HG03159 (cell line): ENCODE results near the gene EEPD1.

Experiments used
- ATAC-seq: cut with Tn5 transposase; IDR thresholded peaks from one replicate; pipeline ENCODE4 v1.9.1; 2021; ENCODE audit warnings: mild to moderate bottlenecking, moderate library complexity; ENCODE audit not compliant: unreplicated experiment

Gene EEPD1

DNA sequence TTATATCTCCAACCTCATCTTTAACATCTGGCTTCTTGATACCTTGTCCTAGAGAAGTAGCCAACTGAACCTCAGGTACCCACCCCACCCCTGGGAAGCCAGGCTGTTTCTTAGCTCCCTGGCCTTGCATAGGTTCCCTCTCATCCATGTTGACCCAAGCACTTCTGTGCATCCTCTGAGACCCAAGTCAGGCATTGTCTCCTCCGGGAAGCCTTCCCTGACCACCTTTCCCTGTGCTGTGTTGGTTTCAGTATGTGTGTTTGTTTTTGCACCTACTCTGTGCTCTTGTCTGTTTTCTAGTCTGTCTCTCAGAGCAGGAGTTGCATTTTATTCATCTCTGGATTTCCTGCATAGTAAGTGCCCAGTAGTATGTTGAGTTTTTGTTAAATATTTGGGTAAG is 143.2 kb downstream of the EEPD1 start:
- ATAC-seq: no peak

DNA sequence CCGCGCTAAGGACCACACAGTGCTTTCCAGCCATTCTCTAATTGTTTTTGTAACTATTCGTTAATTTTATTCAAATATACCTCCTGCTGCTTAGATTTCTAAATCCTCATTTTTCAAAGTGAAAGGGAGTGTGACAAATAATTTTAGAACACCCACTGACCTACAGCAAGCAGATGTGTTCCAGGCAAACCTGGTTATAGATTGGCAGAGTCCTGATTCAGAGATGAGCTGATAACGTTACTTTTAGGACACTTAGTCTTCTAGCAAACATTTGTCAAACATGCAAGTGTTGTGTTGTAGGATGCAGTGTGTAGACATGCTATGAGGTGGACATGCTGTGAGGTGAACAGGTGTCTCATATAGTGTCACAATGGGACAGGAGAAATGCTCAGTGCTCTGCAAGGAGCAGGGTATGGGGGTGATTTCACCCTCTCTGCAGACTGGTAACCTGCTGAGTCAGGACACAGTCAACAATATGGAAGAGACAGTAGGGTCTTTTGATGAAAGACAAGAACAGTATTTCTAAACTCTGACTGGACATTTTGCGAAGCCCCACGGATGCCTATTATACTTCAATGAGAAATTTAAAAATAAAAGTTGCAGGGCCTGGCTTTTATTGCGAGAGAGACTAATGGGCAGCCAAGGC is 144.4 kb downstream of the EEPD1 start:
- ATAC-seq: no peak

DNA sequence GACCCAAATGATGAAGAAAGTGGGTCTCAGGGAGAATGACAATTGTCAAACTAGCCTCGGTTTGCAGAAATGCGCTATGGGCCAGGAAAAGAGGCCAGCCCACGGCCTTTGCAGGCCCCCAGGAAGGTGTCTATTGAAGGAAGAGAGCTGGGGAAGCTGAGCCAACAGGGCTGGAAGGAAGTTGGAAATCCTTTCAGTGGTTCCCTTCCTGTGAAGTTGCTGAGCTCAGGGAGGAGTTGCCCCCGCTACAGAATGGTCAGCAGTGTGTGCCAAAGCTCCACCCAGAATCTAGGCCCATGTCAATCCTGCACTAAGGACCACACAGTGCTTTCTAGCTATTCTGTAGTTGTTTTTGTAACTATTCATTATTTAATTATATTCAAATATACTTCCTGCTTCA is 145.1 kb downstream of the EEPD1 start:
- ATAC-seq: no peak

DNA sequence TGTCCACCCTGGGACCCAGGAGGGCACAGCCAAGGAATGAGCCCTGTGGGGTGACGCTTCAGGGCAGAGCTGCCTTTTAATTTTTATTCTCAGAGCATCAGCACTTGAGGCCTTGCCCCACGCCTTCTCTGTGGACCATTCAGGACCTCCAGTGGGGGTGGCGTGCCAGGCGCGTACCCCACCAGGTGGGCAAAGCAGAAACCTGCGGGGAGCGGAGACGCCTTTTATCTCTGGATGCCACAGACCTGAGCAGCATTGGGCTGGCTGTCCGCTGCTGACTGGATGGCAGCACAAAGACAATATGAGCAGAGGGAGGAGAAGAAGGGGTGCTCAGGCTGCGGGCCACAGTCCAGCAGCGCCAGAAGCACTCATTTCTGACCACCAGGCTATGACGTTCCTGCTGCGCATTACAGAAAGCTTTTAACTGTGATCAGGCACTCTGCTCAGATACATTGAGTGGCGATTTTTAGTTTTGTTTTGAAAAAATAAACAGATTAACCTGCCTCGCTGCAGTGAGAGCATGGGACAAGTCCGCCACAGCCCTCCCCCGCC is 146.2 kb downstream of the EEPD1 start:
- no peak for ATAC-seq

DNA sequence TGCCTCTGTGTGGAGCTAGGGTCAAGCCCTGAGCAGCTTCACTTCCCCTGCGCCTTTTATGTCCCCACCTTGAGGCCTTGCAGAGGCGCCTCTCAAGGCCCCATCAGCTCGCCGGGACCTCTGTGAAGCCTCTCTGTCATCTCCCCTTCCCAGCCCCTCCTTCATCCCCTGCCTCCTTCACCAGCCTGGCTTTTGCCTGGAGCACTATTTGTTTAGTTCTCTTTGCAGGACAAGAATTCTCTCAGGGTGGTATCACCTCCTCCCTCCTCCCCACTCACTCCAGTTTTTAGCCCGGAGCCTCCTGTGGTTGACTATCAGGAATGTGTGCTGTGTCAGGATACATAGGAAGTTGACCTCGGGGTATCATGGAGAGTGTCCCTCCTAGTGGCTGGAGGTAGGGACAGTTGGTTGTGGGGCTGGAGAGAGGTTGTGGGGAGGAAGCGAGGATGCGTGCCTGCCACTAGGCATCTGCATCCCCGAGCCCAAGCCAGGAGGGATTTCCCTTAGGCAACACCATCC is 146.8 kb downstream of the EEPD1 start:
- no peak for ATAC-seq

DNA sequence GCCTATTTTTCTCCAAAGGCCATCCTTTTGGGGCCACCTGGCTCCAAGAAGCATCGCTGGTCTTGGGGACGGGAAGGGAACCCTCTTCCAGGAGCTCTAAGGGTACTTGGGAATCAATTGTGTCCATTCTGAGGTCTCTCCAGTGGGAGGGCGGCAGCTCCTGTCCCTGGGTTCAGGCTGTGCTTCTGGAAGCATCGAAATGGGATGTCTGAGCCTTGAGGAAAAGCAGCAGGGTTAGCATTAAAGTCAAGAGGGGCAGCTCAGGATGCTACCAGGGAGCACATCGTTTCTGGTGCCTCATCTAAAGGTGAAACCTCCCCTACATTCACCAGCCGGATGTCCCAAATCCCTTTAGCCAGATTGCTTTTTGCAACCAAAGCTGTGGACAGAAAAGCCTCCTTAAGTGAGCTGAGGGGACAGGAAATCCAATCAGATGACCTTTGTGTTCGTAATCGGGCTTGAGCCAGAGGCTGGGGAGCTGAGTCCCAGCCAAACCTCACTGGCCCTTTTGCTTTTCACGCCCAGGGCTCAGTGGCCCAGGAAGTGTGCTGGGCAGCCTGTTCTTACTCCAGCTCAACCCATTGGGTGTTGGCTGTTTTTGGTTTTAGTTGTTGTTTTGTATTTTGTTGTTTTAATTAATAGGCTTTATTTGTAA is 147.8 kb downstream of the EEPD1 start:
- no peak for ATAC-seq

DNA sequence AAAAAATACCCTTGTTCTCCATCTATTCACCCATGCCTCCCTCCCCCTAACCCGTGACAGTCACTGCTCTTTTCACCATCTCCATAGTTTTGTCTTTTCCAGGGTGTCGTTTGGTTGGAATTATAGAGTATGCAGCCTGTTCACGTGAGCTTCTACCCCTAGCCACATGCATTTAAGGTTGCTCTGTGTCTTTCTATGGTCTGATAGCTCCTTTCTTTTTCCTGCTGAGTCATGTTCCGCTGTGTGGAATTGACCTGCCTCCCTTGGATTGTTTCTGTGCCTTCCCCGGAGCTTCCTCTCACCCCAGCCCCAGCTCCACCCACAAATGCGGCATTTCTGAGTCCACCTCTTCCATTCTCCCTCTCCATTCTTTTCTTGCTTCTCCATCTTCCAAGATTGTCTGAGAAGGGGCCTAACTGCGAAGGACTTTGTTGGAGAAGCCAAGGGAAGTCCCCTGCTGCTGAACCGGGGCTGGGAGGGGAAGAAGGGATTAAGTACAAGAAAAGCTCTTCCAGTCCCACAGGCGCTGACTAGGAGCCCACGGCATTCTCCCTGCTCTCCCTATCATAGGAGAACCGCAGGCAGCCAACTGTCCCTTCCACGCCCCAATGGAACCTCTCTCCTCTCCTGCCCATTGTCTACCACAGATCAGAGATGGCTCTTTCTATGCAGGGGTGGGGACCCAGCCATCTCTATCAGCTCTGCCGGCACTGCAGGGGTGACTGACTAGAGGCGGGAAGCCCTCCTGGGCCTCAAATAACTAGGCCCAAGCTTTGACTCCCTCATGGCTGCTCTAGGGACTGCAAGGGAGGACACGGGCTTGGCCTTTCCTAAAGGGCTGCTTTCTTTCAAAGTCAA is 149.1 kb downstream of the EEPD1 start:
- ATAC-seq: no peak

DNA sequence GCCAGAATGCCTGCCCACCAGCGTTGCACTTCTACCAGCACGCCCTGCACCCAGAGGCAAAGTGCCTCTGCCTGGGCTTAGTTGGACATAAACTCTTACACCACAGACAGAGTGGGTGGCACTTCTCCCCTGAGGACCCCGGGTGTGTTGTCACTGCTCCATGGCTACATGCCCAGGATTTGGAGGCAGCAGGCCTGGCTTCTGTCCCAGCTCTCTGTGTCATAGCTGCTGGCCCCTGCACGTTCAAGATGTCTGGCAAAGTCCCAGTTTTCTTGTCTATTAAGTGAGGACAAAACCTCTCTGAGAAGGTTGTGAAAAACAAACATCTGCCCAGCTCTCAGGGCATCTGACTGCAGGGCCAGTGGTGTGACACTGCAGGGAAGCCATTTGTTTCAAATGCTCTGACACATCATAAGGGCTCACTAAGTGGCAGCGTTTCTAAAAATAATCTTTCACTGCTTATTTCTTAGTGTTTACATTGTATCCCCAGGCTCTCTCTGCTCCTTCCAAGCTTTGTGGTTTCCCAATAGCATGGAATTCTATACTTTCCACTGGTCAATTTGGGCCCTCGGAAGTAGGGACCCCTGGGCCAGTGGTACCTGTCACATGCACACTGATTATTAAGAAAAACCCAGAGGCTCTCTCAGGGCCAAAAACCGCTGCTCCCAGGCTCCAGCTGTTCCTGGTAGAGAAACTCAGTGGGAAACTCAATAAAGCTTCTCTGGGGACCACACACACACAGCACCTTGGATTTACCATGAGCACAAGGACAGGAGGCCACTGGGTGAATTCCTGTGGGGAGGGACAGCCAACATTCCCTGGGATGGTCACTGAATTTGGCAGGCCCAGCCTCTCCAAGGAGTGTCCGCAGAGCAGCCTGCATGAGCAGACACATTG is 150.4 kb downstream of the EEPD1 start:
- no peak for ATAC-seq

DNA sequence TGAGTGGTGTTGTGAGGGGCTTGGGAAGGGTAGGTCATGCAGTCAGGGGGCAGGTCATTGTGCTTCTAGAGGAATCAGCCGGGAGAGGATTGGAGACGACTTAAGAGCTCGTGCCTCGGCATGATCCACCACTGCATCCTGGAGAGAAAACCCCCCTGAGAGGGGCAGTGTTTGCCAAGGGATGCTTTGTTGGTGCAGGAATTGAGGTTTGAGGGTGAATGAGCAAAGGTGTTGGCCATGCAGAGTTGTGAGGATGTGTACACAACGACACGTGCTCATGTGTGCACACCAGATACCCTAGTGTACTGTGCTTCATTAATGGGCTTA is 151.0 kb downstream of the EEPD1 start:
- no peak for ATAC-seq

DNA sequence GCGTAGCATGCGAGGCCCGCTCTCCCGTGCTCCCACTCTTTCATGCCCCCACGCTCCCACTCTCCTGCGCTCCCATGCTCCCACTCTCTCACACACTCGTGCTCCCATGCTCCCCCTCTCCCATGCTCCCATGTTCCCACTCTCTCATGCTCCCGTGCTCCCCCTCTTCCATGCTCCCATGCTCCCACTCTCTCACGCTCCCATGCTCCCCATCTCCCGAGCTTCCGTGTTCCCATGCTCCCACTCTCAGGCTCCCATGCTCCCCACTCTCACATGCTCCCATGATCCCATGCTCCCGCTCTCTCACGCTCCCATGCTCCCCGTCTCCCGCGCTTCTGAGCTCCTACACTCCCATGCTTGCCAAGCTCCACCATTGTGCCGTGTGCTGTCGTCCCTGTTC is 152.2 kb downstream of the EEPD1 start:
- ATAC-seq: no peak

DNA sequence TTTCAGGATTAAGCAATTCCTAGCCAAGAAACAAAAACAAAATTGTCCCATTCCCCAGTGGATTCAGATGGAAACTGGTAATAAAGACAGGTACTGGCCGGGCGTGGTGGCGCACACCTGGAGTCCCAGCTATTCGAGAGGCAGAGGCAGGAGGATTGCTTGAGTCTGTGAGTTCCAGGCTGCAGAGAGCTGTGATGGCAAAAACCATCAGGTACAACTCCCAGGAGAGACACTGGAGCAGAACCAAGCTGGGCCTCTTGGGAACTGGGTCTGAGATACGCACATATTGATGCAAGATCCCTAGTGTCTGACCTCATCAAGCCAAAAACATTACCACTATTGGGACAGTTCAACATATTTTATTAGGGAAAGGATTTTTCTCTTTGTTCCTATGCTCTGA is 152.6 kb downstream of the EEPD1 start:
- ATAC-seq: no peak

DNA sequence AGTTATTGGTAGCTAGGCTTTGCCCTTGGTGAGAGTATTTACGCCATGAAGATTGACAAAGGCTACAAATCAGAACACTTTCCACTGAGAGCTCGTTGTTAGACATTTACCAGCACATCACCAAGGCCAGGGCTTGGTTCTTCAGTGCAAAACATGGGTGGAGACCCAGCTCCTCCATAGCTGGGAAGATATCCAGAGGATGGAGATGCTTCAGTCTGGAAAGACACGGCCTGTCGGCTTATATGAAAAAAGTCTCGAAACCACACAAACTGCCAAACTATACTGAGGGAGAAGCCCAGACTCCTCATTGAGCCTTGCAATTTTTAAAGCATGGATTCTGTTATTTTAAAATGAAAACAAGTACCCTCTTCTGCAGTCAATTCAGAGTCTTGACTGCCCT is 153.2 kb downstream of the EEPD1 start:
- no peak for ATAC-seq

DNA sequence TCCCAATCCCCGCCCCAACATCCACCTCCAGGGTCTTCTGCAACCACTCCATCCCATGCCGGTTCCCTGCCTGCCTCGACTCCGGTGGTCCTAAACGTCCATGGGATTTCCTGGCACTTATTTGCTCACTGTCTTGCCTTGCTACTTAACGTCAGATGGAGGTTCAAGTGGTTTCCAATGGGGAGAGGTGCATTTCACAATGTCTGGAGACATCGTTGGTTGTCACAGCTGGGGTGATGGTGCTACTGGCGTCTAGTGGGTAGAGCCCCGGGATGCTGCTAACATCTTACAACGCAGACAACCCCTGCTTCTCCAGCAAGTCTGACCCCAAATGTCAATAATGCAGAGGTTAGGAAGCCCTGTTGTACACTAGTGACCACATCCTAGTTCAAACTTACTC is 153.7 kb downstream of the EEPD1 start:
- ATAC-seq: no peak

DNA sequence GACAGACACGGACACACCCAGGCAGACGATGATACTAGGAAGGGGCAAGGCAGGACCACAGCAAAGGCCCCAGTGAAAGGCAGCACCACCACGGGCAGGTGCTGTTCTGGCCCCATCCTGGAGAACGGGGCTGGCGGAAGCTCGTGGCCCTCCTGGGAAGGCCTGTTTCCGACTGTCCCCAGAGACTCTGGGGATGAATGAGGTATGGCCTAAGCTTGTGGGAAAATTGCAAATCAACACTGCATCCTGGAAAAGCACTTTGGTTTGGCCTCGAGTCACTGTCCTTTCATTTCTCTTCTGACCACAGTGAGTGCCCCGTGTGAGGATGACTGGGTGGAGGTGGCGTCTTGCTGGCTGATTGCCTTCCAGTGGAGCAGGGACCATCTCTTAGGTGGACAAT is 155.0 kb downstream of the EEPD1 start:
- no peak for ATAC-seq

DNA sequence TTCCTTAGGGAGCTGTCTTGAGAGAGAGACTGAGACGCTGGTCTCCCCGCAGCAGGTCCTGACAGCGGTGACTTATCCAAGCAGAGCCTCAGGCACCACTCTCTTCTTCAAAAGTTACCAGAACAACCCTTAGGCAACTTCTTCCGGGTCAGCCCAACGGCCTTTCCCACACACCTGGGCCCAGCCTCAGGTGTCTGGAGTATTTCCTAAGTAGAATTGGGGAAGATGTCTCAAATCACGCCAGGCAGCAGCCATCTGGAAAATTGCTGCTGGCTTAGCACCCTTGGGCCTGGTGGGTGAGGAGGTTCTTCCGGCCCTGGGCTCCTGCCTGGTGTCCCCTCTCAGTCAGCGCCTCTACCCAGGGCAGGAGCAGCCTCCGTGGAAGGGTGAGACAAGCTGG is 156.2 kb downstream of the EEPD1 start:
- ATAC-seq: no peak

DNA sequence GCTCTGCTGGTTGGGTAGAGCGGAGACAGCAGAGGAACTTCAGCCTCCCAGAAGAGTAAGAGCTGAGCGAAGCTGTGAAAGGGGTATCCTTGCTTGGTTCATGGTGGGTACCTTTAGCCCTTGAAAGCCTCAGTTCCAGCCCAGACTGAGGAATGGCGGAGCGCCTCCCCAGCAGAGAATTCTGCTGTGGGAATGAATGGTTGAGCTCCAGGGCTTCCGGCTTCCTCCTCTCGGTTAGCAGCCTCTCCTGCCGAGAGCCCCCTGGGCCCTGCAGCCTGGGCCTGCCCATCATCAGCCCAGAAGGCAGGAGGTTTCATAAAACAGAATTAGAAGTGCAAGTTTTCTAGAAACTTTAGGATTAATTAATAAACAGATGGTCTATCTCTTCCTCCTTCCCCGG is 156.7 kb downstream of the EEPD1 start:
- no peak for ATAC-seq

DNA sequence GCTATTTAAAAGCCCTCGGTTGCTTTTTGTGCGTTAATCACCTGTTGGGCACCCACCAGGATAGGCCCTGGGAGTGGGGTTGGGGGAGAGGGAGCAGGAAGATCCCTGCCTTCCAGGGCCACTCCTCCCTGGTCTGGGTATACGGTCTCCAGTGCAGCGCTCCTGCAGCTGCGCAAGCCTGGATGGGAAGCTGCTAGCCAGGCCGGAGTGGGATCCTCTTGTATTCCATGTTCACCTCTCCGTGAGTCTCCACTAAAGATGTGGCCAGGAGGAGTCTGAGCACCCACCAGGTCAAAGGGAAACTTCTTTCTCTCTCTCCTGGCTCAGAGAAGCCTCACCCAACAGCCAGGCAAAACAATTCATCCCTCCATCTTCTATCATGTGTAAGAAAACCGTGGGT is 157.8 kb downstream of the EEPD1 start:
- ATAC-seq: no peak

DNA sequence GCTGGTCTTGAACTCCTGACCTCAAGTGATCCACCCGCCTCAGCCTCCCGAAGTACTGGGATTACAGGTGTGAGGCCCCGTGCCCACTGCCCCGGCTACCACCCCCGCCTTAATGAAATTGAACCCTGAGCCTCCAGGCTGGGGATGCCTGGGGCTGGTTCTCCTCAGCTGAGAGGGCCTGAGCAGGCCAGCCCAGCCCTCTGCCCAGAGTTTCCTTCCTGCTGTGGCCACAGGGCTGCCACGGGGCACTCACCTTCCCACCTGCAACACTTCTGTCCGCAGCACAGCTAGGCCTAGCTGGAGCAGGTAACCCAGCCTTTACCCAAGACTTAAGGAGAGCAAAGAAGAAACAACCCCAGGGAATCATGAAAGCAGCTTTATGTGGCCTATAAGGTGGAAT is 158.5 kb downstream of the EEPD1 start:
- no peak for ATAC-seq

DNA sequence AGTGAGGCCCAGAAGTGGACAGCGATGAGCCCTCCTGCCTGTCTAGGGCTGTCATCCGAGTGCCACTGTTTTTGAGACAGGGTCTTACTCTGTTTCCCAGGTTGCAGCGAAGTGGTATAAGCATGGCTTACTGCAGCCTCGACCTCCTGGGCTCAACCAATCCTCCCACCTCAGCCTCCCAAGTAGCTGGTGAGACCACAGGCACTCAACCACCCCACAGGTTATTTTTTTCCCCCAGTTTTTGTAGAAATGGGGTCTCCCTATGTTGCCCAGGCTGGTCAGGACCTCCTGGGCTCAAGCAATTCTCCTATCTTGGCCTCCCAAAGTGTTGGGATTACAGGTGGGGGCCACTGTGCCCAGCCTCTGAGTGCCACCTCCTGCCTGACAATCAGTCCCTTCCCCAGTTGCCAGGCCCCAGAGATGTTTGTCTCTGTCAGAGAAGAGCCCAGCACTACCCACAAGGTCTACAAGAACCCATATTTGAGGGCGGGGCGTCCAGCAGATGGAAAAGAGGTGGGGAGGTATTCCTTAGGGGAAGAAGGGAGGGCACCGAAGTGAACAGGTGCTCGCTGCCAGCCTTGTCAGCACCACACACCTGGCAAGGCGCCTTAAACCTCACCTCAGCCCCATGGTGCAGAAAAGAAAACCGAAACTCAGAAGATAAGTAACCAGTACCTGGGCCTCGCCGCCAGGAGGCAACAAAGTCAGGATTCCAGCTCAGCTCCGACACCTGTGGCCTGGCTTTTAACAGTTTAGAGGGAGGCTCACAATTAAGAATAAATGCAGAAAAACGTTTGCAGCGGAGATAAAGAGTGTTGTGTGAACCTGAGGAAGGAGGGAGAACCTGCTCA is 159.2 kb downstream of the EEPD1 start:
- ATAC-seq: no peak

DNA sequence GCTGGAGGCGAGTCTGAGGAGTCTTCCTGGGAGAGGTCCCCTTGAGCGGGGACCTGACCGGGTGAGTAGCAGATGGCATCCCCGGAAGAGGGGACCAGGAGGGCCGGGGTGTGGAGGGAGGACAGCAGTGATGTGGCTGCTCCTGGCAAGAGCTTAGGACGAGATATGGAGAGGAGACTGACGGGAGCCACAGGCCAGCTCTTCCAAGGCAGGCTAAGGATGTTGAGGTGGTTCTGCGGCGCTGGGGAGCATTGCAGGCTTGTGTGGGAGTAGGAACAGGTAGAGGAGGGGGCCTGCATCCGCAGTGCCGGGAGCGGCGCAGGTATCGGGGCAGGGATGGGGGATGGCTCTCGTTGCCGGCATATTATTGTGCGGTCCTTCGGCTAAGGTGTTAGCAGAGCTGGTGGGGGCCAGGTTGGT is 159.9 kb downstream of the EEPD1 start:
- no peak for ATAC-seq
